ENCODE measurements around the gene CCDC78.
"Not testable (repeated sequence)": the region's sequence is repeated elsewhere in the genome, so short reads cannot be mapped to it uniquely, and the experiment has no call there.

The CCDC78 gene

GRCh38 chr16:691242-691641 is 35.0 kb downstream of the CCDC78 start:
- DNase-seq: not testable (repeated sequence)

GRCh38 chr16:689175-689897 is 36.9 kb downstream of the CCDC78 start:
- DNase-seq: no peak

- no peak for DNase-seq
Measured at GRCh38 chr16:687499-687898, 38.7 kb downstream of the CCDC78 start.

- no peak for DNase-seq
Measured at GRCh38 chr16:686459-687260, 39.6 kb downstream of the CCDC78 start.

- no peak for DNase-seq
Measured at GRCh38 chr16:685967-686366, 40.3 kb downstream of the CCDC78 start.

- DNase-seq: no peak
Measured at GRCh38 chr16:684961-685696, 41.1 kb downstream of the CCDC78 start.

GRCh38 chr16:684071-684794 is 42.0 kb downstream of the CCDC78 start, which contains the start of gene JMJD8:
Gene JMJD8, minus strand, starts transcription at chr16:684334. Its CDS starts 15 bp downstream, at chr16:684319.
- peak; percentile 75 for DNase-seq

GRCh38 chr16:683396-684070 is 42.7 kb downstream of the CCDC78 start:
- no peak for DNase-seq

- DNase-seq: no peak
Measured at GRCh38 chr16:682493-683395, 43.5 kb downstream of the CCDC78 start.

- no peak for DNase-seq
Measured at GRCh38 chr16:681746-682427, 44.4 kb downstream of the CCDC78 start.

GRCh38 chr16:680967-681745 is 45.1 kb downstream of the CCDC78 start:
- DNase-seq: no peak

- DNase-seq: no peak
Measured at GRCh38 chr16:680625-680945, 45.7 kb downstream of the CCDC78 start.

GRCh38 chr16:679814-680624 is 46.2 kb downstream of the CCDC78 start, which contains the start of gene STUB1:
Gene STUB1, plus strand, starts transcription at chr16:680410. Its CDS starts 116 bp downstream, at chr16:680526.
- peak; percentile 49 for DNase-seq

- peak; percentile 27 for DNase-seq
Measured at GRCh38 chr16:678858-679813, 47.1 kb downstream of the CCDC78 start.

GRCh38 chr16:678209-678857 is 47.9 kb downstream of the CCDC78 start:
- DNase-seq: no peak

- DNase-seq: no peak
Measured at GRCh38 chr16:677316-678190, 48.7 kb downstream of the CCDC78 start.
